IMR-90 (cell line): Measurements from ENCODE around the gene NPAS3.

ENCODE experiments used
- BHLHE40 ChIP-seq: fragments of 150-350 bp; IDR thresholded peaks from 2 replicates; pipeline ENCODE4 v1.6.1; 2016; ENCODE audit warnings: mild to moderate bottlenecking, low read depth, low read length
- CEBPB ChIP-seq: IDR thresholded peaks from 2 replicates; pipeline ENCODE4 v1.6.1; 2012; ENCODE audit warnings: low read depth, low read length, improper control_type of control experiment
- CHD1 ChIP-seq: IDR thresholded peaks from 2 replicates; pipeline ENCODE4 v1.6.1; 2012; ENCODE audit warnings: low read depth, low read length, improper control_type of control experiment
- CTCF ChIP-seq: conservative IDR thresholded peaks from 2 replicates; pipeline ENCODE4 v1.5.1; 2012; ENCODE audit warnings: mild to moderate bottlenecking, low read depth, low read length, improper control_type of control experiment
- FOS ChIP-seq: fragments of 150-350 bp; IDR thresholded peaks from 2 replicates; pipeline ENCODE4 v1.6.1; 2016; ENCODE audit warnings: low read depth, low read length
- MAZ ChIP-seq: IDR thresholded peaks from 2 replicates; pipeline ENCODE4 v1.6.1; 2012; ENCODE audit warnings: low read depth, mild to moderate bottlenecking, low read length, improper control_type of control experiment, moderate library complexity, borderline replicate concordance
- MXI1 ChIP-seq: IDR thresholded peaks from 2 replicates; pipeline ENCODE4 v1.6.1; 2012; ENCODE audit warnings: low read depth, mild to moderate bottlenecking, low read length, moderate library complexity, borderline replicate concordance
- POLR2A ChIP-seq: IDR thresholded peaks from 2 replicates; pipeline ENCODE4 v1.6.1; 2012; ENCODE audit warnings: mild to moderate bottlenecking, low read depth, low read length
- RAD21 ChIP-seq: IDR thresholded peaks from 2 replicates; pipeline ENCODE4 v1.6.1; 2012; ENCODE audit warnings: low read length, improper control_type of control experiment
- RCOR1 ChIP-seq: IDR thresholded peaks from 2 replicates; pipeline ENCODE4 v1.6.1; 2012; ENCODE audit warnings: mild to moderate bottlenecking, low read length, improper control_type of control experiment; ENCODE audit not compliant: insufficient replicate concordance
- RFX5 ChIP-seq: IDR thresholded peaks from 2 replicates; pipeline ENCODE4 v1.8.0; 2012; ENCODE audit warnings: low read depth, mild to moderate bottlenecking, low read length, moderate library complexity
- SMC3 ChIP-seq: fragments of 150-350 bp; IDR thresholded peaks from 2 replicates; pipeline ENCODE4 v1.6.1; 2016; ENCODE audit warnings: low read depth, mild to moderate bottlenecking, antibody characterized with exemption, low read length, moderate library complexity
- TF ChIP-seq, protein P1 (sequence below): fragments of 150-350 bp; IDR thresholded peaks from 2 replicates; pipeline ENCODE4 v1.6.1; 2017; ENCODE audit warnings: mild to moderate bottlenecking, antibody characterized with exemption, low read length, low read depth
- TF ChIP-seq, protein P2 (sequence below): fragments of 150-350 bp; IDR thresholded peaks from 2 replicates; pipeline ENCODE4 v1.6.1; 2016; ENCODE audit warnings: low read depth, mild to moderate bottlenecking, low read length, moderate library complexity, borderline replicate concordance

- TF ChIP-seq CTCF (no peak), POLR2A (no peak), MXI1 (no peak), RFX5 (no peak), SMC3 (no peak), BHLHE40 (no peak), MAZ (no peak), CEBPB (no peak), CHD1 (no peak), FOS (no peak), RAD21 (no peak), RCOR1 (no peak)
- TF ChIP-seq, protein P1, sequence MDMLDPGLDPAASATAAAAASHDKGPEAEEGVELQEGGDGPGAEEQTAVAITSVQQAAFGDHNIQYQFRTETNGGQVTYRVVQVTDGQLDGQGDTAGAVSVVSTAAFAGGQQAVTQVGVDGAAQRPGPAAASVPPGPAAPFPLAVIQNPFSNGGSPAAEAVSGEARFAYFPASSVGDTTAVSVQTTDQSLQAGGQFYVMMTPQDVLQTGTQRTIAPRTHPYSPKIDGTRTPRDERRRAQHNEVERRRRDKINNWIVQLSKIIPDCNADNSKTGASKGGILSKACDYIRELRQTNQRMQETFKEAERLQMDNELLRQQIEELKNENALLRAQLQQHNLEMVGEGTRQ = no peak
- TF ChIP-seq, protein P2, sequence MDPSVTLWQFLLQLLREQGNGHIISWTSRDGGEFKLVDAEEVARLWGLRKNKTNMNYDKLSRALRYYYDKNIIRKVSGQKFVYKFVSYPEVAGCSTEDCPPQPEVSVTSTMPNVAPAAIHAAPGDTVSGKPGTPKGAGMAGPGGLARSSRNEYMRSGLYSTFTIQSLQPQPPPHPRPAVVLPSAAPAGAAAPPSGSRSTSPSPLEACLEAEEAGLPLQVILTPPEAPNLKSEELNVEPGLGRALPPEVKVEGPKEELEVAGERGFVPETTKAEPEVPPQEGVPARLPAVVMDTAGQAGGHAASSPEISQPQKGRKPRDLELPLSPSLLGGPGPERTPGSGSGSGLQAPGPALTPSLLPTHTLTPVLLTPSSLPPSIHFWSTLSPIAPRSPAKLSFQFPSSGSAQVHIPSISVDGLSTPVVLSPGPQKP = no peak
These were observed 45.7 kb downstream of the NPAS3 start for GRCh38 chr14:32984241-32984930.
